Ascending aorta (tissue), 2 donors: ENCODE data around the gene LPAR1. TPM values are rescaled to one million over a fixed set of nuclear protein-coding genes. Genes with fewer than 3 reads are reported as not detected.
"Not testable (repeated sequence)": the region's sequence is repeated elsewhere in the genome, so short reads cannot be mapped to it uniquely, and the experiment has no call there.

Experiments used
- DNase-seq, 2 donors: peaks; one replicate each; pipeline ENCODE4 v3.0.0-alpha.2; 2019; ENCODE audit warnings: low spot score in 2 of 2
- H3K27ac ChIP-seq, 2 donors: fragments of 200-600 bp; sonication (generic); one replicate each; pipeline ENCODE4 v1.5.1; 2016 to 2017; ENCODE audit warnings: mild to moderate bottlenecking in 1 of 2
- H3K27me3 ChIP-seq: fragments of 200-600 bp; sonication (generic); one replicate; pipeline ENCODE4 v1.5.1; 2017
- H3K36me3 ChIP-seq, 2 donors: fragments of 200-600 bp; sonication (generic); one replicate each; pipeline ENCODE4 v1.5.1; 2016
- H3K4me1 ChIP-seq, 2 donors: fragments of 200-600 bp; sonication (generic); one replicate each; pipeline ENCODE4 v1.5.1; 2016 to 2017; ENCODE audit warnings: mild to moderate bottlenecking in 1 of 2
- H3K4me3 ChIP-seq, 2 donors: fragments of 200-600 bp; sonication (generic); one replicate each; pipeline ENCODE4 v1.5.1; 2016 to 2017; ENCODE audit warnings: mild to moderate bottlenecking in 1 of 2
- H3K9me3 ChIP-seq, 2 donors: fragments of 200-600 bp; sonication (generic); one replicate each; pipeline ENCODE4 v1.5.1; 2016
- intact Hi-C: fragments of 100-400 bp; cut with DNase I; formaldehyde crosslinking; loops from one replicate; pipeline ENCODE4 v1.15.1; 2023
- total RNA-seq: library from RNA; depleted of rRNA; stranded (reverse); fragments of >200 nt; gene quantifications from one replicate; pipeline ENCODE4 v1.1.0, GENCODE V29; 2016
- TF ChIP-seq, protein P1 (sequence below), 3 experiments: fragments of 200-600 bp in 2 of 3; fragments of 450-650 bp in 1 of 3; sonication (generic) in 2 of 3; IDR thresholded peaks; one replicate each; pipeline ENCODE4 v1.5.1; 2016 to 2019; ENCODE audit warnings: antibody characterized with exemption in 3 of 3, mild to moderate bottlenecking in 1 of 3, moderate library complexity in 1 of 3

LPAR1 gene
- total RNA-seq, 1 donor from 2014 or later = 35.4 TPM

- no peaks in the 10 kb centered on the region for H3K9me3 ChIP-seq
These were observed 205.3 kb downstream of the LPAR1 start for GRCh38 chr9:110832926-110833325.

GRCh38 chr9:110830495-110830894 is 207.8 kb downstream of the LPAR1 start:
- intact Hi-C loops = no loop called here
- Histone ChIP-seq H3K4me1 (peaks cover 0 to 9% of the 10 kb centered on the region in 2 donors), H3K27me3 (no peaks in the 10 kb centered on the region), H3K4me3 (no peak overlapping the region), H3K9me3 (no peaks in the 10 kb centered on the region), H3K27ac (no peak overlapping the region), H3K36me3 (no peaks in the 10 kb centered on the region)
- TF ChIP-seq, protein P1, sequence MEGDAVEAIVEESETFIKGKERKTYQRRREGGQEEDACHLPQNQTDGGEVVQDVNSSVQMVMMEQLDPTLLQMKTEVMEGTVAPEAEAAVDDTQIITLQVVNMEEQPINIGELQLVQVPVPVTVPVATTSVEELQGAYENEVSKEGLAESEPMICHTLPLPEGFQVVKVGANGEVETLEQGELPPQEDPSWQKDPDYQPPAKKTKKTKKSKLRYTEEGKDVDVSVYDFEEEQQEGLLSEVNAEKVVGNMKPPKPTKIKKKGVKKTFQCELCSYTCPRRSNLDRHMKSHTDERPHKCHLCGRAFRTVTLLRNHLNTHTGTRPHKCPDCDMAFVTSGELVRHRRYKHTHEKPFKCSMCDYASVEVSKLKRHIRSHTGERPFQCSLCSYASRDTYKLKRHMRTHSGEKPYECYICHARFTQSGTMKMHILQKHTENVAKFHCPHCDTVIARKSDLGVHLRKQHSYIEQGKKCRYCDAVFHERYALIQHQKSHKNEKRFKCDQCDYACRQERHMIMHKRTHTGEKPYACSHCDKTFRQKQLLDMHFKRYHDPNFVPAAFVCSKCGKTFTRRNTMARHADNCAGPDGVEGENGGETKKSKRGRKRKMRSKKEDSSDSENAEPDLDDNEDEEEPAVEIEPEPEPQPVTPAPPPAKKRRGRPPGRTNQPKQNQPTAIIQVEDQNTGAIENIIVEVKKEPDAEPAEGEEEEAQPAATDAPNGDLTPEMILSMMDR (IDR thresholded peaks at IDR 0.05) = no peak
- DNase-seq = no peak

More at GRCh38 chr9:110832926-110833325, 205.3 kb downstream of the LPAR1 start:
- no peaks in the 10 kb centered on the region for H3K36me3 ChIP-seq
- H3K27ac ChIP-seq = no peak overlapping the region
- no peak for DNase-seq
- H3K27me3 ChIP-seq = no peaks in the 10 kb centered on the region
- peaks cover 0 to 10% of the 10 kb centered on the region in 2 donors for H3K4me1 ChIP-seq
- TF ChIP-seq, protein P1 (IDR thresholded peaks at IDR 0.05) = no peak
- H3K4me3 ChIP-seq = no peak overlapping the region
- intact Hi-C loops = no loop called here

DNA sequence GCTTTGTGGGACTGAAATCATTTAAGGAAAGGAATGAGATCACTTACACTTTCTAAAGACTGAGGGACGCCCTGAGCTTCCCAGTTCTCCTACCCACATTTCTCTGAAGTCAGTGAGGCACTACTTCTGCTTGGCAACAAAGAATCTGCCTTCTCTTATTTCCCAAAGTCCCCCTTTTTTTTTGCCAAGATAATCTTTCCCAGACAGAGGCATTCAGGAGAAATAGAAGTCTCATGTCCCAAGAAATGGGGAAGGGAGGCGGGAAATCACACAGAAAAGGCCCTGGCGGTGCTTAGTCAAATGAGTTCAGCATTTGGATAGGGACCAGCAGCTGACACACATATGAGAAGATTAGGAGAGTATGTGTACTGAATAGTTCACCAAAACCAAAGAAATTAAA is 210.0 kb downstream of the LPAR1 start:
- peaks cover 0 to 9% of the 10 kb centered on the region in 2 donors for H3K4me1 ChIP-seq
- peak; percentile 29 to 86 for DNase-seq
- H3K36me3 ChIP-seq = no peaks in the 10 kb centered on the region
- H3K27ac ChIP-seq = peak overlapping the region; percentile 58 to 82
- no peaks in the 10 kb centered on the region for H3K9me3 ChIP-seq
- no peaks in the 10 kb centered on the region for H3K27me3 ChIP-seq
- TF ChIP-seq, protein P1 (IDR thresholded peaks at IDR 0.05) = no peak
- intact Hi-C loops = no loop called here
- no peak overlapping the region for H3K4me3 ChIP-seq

DNA sequence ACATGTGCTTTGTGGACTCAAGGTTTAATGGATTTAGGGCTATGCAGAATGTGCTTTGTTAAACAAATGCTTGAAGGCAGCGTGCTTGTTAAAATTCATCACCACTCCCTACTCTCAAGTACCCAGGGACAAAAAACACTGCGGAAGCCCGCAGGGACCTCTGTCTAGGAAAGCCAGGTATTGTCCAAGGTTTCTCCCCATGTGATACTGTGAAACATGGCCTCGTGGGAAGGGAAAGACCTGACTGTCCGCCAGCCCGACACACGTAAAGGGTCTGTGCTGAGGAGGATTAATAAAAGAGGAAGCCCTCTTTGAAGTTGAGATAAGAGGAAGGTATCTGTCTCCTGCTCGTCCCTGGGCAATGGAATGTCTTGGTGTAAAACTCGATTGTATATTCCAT is 211.9 kb downstream of the LPAR1 start:
- H3K9me3 ChIP-seq, H3K4me3 ChIP-seq, DNase-seq, H3K27ac ChIP-seq, H3K36me3 ChIP-seq, intact Hi-C loops, H3K27me3 ChIP-seq, H3K4me1 ChIP-seq: not testable (repeated sequence)

- H3K4me3 ChIP-seq = no peak overlapping the region
- DNase-seq = no peak
- H3K27me3 ChIP-seq = no peaks in the 10 kb centered on the region
- H3K4me1 ChIP-seq = peaks cover 0 to 9% of the 10 kb centered on the region in 2 donors
- no peaks in the 10 kb centered on the region for H3K36me3 ChIP-seq
- TF ChIP-seq, protein P1 (IDR thresholded peaks at IDR 0.05) = no peak
- H3K9me3 ChIP-seq = no peaks in the 10 kb centered on the region
- H3K27ac ChIP-seq = no peak overlapping the region
- intact Hi-C loops = no loop called here
These were observed 212.3 kb downstream of the LPAR1 start for GRCh38 chr9:110825950-110826349.

- H3K36me3 ChIP-seq, H3K4me1 ChIP-seq, DNase-seq, intact Hi-C loops, H3K9me3 ChIP-seq, H3K4me3 ChIP-seq, H3K27ac ChIP-seq, H3K27me3 ChIP-seq: not testable (repeated sequence)
These were observed 213.1 kb downstream of the LPAR1 start for GRCh38 chr9:110825129-110825528.
